Measurements from ENCODE around the gene CNNM2.

- TF ChIP-seq CTCF (IDR thresholded peaks at IDR 0.05) (no peak), POLR2A (IDR thresholded peaks at IDR 0.05) (no peak)
Observed at GRCh38 chr10:103123282-103124024, 205.4 kb downstream of the CNNM2 start.

Data from body of pancreas (tissue), 4 donors.